Activated B cell treated with CpG ODN at 0.5 μM for 24 hours (primary cell): Measurements from ENCODE around the gene ZNF490. TPM values are rescaled to one million over a fixed set of nuclear protein-coding genes. Genes with fewer than 3 reads are reported as not detected.

Experiments used
- ATAC-seq: fragments of 200-7000 bp; cut with Tn5 transposase; one replicate; pipeline ENCODE4 v1.10.0; 2021; ENCODE audit warnings: low read depth, mild to moderate bottlenecking, moderate library complexity
- CTCF ChIA-PET: fragments of 350-600 bp; sonication (Branson Sonifier 250); formaldehyde crosslinking; loops from one replicate; lab custom pipeline; 2021; ENCODE audit warnings: antibody characterized with exemption; lab: Charles Lee
- POLR2A ChIA-PET: fragments of 350-600 bp; sonication (Branson Sonifier 250); formaldehyde crosslinking; loops from one replicate; lab custom pipeline; 2021; ENCODE audit warnings: antibody characterized with exemption; lab: Charles Lee
- DNase-seq: peaks from one replicate; pipeline ENCODE4 v3.0.0; 2022
- H3K27ac Mint-ChIP-seq: one replicate; pipeline ENCODE4 v1.8.0; 2020; ENCODE audit warnings: mixed read lengths
- H3K27me3 Mint-ChIP-seq: one replicate; pipeline ENCODE4 v1.8.0; 2021; ENCODE audit warnings: mixed read lengths
- H3K36me3 Mint-ChIP-seq: one replicate; pipeline ENCODE4 v1.8.0; 2021; ENCODE audit warnings: low read depth, mixed read lengths
- H3K4me1 Mint-ChIP-seq: one replicate; pipeline ENCODE4 v1.8.0; 2021; ENCODE audit warnings: mixed read lengths
- H3K4me3 Mint-ChIP-seq: one replicate; pipeline ENCODE4 v1.8.0; 2020; ENCODE audit warnings: mild to moderate bottlenecking, mixed read lengths
- H3K9me3 Mint-ChIP-seq: one replicate; pipeline ENCODE4 v1.8.0; 2020; ENCODE audit warnings: mixed read lengths
- intact Hi-C: fragments of 100-400 bp; cut with micrococcal nuclease; formaldehyde crosslinking; loops from one replicate; pipeline ENCODE4 v1.15.1; 2024
- total RNA-seq: library from RNA; stranded (reverse); gene quantifications from 2 replicates; pipeline ENCODE4 v1.2.3, GENCODE V29; 2022
- TF ChIP-seq, protein P1 (sequence below): fragments of 200-600 bp; IDR thresholded peaks from one replicate; pipeline ENCODE4 v1.8.0; 2022; ENCODE audit warnings: antibody characterized with exemption, mild to moderate bottlenecking

ZNF490 gene
- total RNA-seq, 1 donor from 2014 or later, result 15.6 TPM

DNA sequence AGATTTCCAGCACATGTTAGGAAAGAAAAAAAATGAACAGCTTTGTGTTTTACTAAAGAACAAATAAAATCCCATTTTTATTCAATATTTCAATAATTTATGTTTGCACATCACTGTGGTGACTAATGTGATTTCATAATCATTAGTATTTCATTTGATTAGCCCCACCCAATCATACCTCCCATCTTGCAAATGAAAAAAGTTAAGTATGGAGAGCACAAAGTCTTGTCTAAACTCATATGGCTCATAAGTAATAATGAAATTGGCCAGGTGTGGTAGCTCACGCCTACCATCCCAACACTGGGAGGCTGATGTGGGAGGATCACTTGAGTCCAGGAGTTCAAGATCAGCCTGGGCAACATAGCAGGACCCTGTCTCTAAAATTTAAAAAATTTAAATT lies 3.8 kb downstream of the ZNF490 start:
- Mint-ChIP-seq H3K4me3 (no peak overlapping the region), H3K27ac (no peak overlapping the region), H3K27me3 (no peaks in the 10 kb centered on the region), H3K9me3 (no peaks in the 10 kb centered on the region), H3K36me3 (peaks cover 36% of the 10 kb centered on the region), H3K4me1 (peaks cover 49% of the 10 kb centered on the region)
- ChIA-PET CTCF (interaction anchor here (0.9 kb wide), 2 partner anchors 11 to 27 kb away, joined by 3 read pairs; no protein-coding TSS in a partner anchor), POLR2A (interaction anchor here (0.6 to 1.1 kb wide), 3 partner anchors 10 to 32 kb away, joined by 3 to 9 read pairs (median 4); no protein-coding TSS in a partner anchor)
- ATAC-seq (no peak), DNase-seq (no peak)
- TF ChIP-seq, protein P1, sequence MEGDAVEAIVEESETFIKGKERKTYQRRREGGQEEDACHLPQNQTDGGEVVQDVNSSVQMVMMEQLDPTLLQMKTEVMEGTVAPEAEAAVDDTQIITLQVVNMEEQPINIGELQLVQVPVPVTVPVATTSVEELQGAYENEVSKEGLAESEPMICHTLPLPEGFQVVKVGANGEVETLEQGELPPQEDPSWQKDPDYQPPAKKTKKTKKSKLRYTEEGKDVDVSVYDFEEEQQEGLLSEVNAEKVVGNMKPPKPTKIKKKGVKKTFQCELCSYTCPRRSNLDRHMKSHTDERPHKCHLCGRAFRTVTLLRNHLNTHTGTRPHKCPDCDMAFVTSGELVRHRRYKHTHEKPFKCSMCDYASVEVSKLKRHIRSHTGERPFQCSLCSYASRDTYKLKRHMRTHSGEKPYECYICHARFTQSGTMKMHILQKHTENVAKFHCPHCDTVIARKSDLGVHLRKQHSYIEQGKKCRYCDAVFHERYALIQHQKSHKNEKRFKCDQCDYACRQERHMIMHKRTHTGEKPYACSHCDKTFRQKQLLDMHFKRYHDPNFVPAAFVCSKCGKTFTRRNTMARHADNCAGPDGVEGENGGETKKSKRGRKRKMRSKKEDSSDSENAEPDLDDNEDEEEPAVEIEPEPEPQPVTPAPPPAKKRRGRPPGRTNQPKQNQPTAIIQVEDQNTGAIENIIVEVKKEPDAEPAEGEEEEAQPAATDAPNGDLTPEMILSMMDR, result no peak
- intact Hi-C loops, result no loop called here

DNA sequence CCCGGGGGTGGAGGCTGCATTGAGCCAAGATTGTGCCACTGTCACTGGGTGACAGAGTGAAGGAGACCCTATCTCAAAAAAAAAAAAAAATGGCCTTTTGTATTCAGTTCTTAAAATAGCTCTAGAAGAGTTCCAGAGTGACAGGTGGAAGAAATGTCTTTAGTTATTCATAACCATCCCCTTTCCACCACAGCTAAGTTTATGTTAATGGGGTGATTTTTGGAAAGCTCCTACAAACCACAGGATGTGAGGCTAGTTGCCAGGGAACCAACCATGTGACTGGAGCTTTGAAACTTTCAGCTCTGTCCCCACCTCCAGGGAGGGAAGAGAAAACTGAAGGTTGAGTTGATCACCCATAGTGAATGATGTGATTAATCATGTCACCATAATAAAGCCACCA lies 6.9 kb downstream of the ZNF490 start:
- peaks cover 39% of the 10 kb centered on the region for H3K36me3 Mint-ChIP-seq
- H3K27me3 Mint-ChIP-seq, result no peaks in the 10 kb centered on the region
- CTCF ChIA-PET, result interaction anchor here (0.7 to 1.2 kb wide), 2 partner anchors 39 to 73 kb away, joined by 3 to 4 read pairs; no protein-coding TSS in a partner anchor
- peak overlapping the region; percentile 56 for H3K27ac Mint-ChIP-seq
- intact Hi-C loops, result loop anchor here (1.0 kb wide), 1 partner anchor 10 kb away; no protein-coding TSS in a partner anchor
- DNase-seq (no peak), ATAC-seq (peak; percentile 80)
- POLR2A ChIA-PET, result interaction anchor here (0.9 to 1.3 kb wide), 2 partner anchors 9 to 188 kb away, joined by 3 to 4 read pairs; partner anchors contain the start of gene JUNB
- H3K4me3 Mint-ChIP-seq, result no peak overlapping the region
- H3K9me3 Mint-ChIP-seq, result no peaks in the 10 kb centered on the region
- H3K4me1 Mint-ChIP-seq, result peaks cover 24% of the 10 kb centered on the region
- TF ChIP-seq, protein P1, result no peak

GRCh38 chr19:12597594-12597993 lies 13.0 kb downstream of the ZNF490 start:
- Mint-ChIP-seq H3K4me1 (no peaks in the 10 kb centered on the region), H3K27ac (no peak overlapping the region), H3K36me3 (peaks cover 39% of the 10 kb centered on the region), H3K27me3 (no peaks in the 10 kb centered on the region), H3K9me3 (no peaks in the 10 kb centered on the region), H3K4me3 (no peak overlapping the region)
- TF ChIP-seq, protein P1, result no peak
- ATAC-seq, result no peak
- DNase-seq, result no peak
- ChIA-PET CTCF (no interaction called here), POLR2A (no interaction called here)
- intact Hi-C loops, result no loop called here

GRCh38 chr19:12596927-12597548 lies 13.6 kb downstream of the ZNF490 start:
- DNase-seq (no peak), ATAC-seq (no peak)
- H3K9me3 Mint-ChIP-seq, result no peaks in the 10 kb centered on the region
- no peaks in the 10 kb centered on the region for H3K27me3 Mint-ChIP-seq
- TF ChIP-seq, protein P1, result no peak
- peaks cover 33% of the 10 kb centered on the region for H3K36me3 Mint-ChIP-seq
- ChIA-PET CTCF (no interaction called here), POLR2A (interaction anchor here (0.6 kb wide), 1 partner anchor 9 kb away, joined by 9 read pairs; no protein-coding TSS in a partner anchor)
- H3K4me1 Mint-ChIP-seq, result no peaks in the 10 kb centered on the region
- no peak overlapping the region for H3K4me3 Mint-ChIP-seq
- no peak overlapping the region for H3K27ac Mint-ChIP-seq
- intact Hi-C loops, result no loop called here

- intact Hi-C loops, result no loop called here
- Mint-ChIP-seq H3K9me3 (no peaks in the 10 kb centered on the region), H3K27me3 (no peaks in the 10 kb centered on the region), H3K4me1 (no peaks in the 10 kb centered on the region), H3K27ac (no peak overlapping the region), H3K4me3 (no peak overlapping the region), H3K36me3 (peaks cover 35% of the 10 kb centered on the region)
- ChIA-PET CTCF (no interaction called here), POLR2A (interaction anchor here (0.6 kb wide), 1 partner anchor 10 kb away, joined by 9 read pairs; no protein-coding TSS in a partner anchor)
- DNase-seq (no peak), ATAC-seq (no peak)
- TF ChIP-seq, protein P1, result no peak
Observed at GRCh38 chr19:12596485-12596884, 14.1 kb downstream of the ZNF490 start.
